ENCODE measurements around the gene SMARCB1. TPM values are rescaled to one million over a fixed set of nuclear protein-coding genes. Genes with fewer than 3 reads are reported as not detected.

Gene SMARCB1
- total RNA-seq, 1 experiment from 2014 or later = 172 TPM

- Histone ChIP-seq H3K4me3 (ENCODE audit: low read depth, low read length, poor library complexity, severe bottlenecking) (no peak overlapping the region), H3K36me3 (ENCODE audit: insufficient read depth, low read length, poor library complexity, severe bottlenecking) (no peaks in the 10 kb centered on the region), H3K27me3 (replicated peaks; ENCODE audit: insufficient read depth, low read depth, low read length, poor library complexity) (no peaks in the 10 kb centered on the region), H3K9me3 (ENCODE audit: low read depth, low read length, poor library complexity, severe bottlenecking) (no peaks in the 10 kb centered on the region), H3K27ac (ENCODE audit: low read depth, low read length, poor library complexity, severe bottlenecking) (no peak overlapping the region), H3K4me1 (ENCODE audit: insufficient read depth, low read length, poor library complexity, severe bottlenecking) (peaks cover 3% of the 10 kb centered on the region)
- BruUV-seq (replicated peaks) = no TSS peak
- intact Hi-C loops (cut with micrococcal nuclease; ENCODE audit: unreplicated experiment) = no loop called here
- CTCF ChIA-PET = no interaction called here
- DNase-seq (ENCODE audit: low spot score) = no peak
- POLR2A ChIA-PET (ENCODE audit: low non-redundant PET) = no interaction called here
- TF ChIP-seq CTCF (conservative IDR thresholded peaks at IDR 0.05; ENCODE audit: low read depth, low read length) (no peak), EZH2 (IDR thresholded peaks at IDR 0.05; ENCODE audit: borderline replicate concordance, low read depth, low read length, poor library complexity, severe bottlenecking) (no peak)
These were observed 55.8 kb downstream of the SMARCB1 start for GRCh38 chr22:23842599-23842998.

GRCh38 chr22:23844739-23845202 lies 58.0 kb downstream of the SMARCB1 start:
- Histone ChIP-seq H3K27ac (ENCODE audit: low read depth, low read length, poor library complexity, severe bottlenecking) (no peak overlapping the region), H3K27me3 (replicated peaks; ENCODE audit: insufficient read depth, low read depth, low read length, poor library complexity) (no peaks in the 10 kb centered on the region), H3K4me1 (ENCODE audit: insufficient read depth, low read length, poor library complexity, severe bottlenecking) (peaks cover 4% of the 10 kb centered on the region), H3K9me3 (ENCODE audit: low read depth, low read length, poor library complexity, severe bottlenecking) (no peaks in the 10 kb centered on the region), H3K36me3 (ENCODE audit: insufficient read depth, low read length, poor library complexity, severe bottlenecking) (no peaks in the 10 kb centered on the region), H3K4me3 (ENCODE audit: low read depth, low read length, poor library complexity, severe bottlenecking) (no peak overlapping the region)
- DNase-seq (ENCODE audit: low spot score) = no peak
- CTCF ChIA-PET = no interaction called here
- POLR2A ChIA-PET (ENCODE audit: low non-redundant PET) = no interaction called here
- intact Hi-C loops (cut with micrococcal nuclease; ENCODE audit: unreplicated experiment) = loop anchor here (5.0 kb wide), 2 partner anchors 77 to 302 kb away; partner anchors contain the start of gene CHCHD10
- TF ChIP-seq EZH2 (IDR thresholded peaks at IDR 0.05; ENCODE audit: borderline replicate concordance, low read depth, low read length, poor library complexity, severe bottlenecking) (no peak), CTCF (conservative IDR thresholded peaks at IDR 0.05; ENCODE audit: low read depth, low read length) (no peak)
- no TSS peak for BruUV-seq (replicated peaks)

GRCh38 chr22:23845265-23846080 lies 58.7 kb downstream of the SMARCB1 start:
- Histone ChIP-seq H3K9me3 (ENCODE audit: low read depth, low read length, poor library complexity, severe bottlenecking) (no peaks in the 10 kb centered on the region), H3K27ac (ENCODE audit: low read depth, low read length, poor library complexity, severe bottlenecking) (no peak overlapping the region), H3K4me1 (ENCODE audit: insufficient read depth, low read length, poor library complexity, severe bottlenecking) (peaks cover 4% of the 10 kb centered on the region), H3K27me3 (replicated peaks; ENCODE audit: insufficient read depth, low read depth, low read length, poor library complexity) (no peaks in the 10 kb centered on the region), H3K4me3 (ENCODE audit: low read depth, low read length, poor library complexity, severe bottlenecking) (no peak overlapping the region), H3K36me3 (ENCODE audit: insufficient read depth, low read length, poor library complexity, severe bottlenecking) (no peaks in the 10 kb centered on the region)
- TF ChIP-seq CTCF (conservative IDR thresholded peaks at IDR 0.05; ENCODE audit: low read depth, low read length) = no peak
- TF ChIP-seq EZH2 (IDR thresholded peaks at IDR 0.05; ENCODE audit: borderline replicate concordance, low read depth, low read length, poor library complexity, severe bottlenecking) = no peak
- BruUV-seq (replicated peaks) = no TSS peak
- intact Hi-C loops (cut with micrococcal nuclease; ENCODE audit: unreplicated experiment) = loop anchor here (5.0 kb wide), 2 partner anchors 78 to 303 kb away; partner anchors contain the start of gene CHCHD10
- ChIA-PET CTCF (interaction anchor here (0.5 kb wide), 1 partner anchor 12 kb away, joined by 3 read pairs; no protein-coding TSS in a partner anchor), POLR2A (ENCODE audit: low non-redundant PET) (interaction anchor here (0.6 kb wide), 1 partner anchor 87 kb away, joined by 3 read pairs; no protein-coding TSS in a partner anchor)
- no peak for DNase-seq (ENCODE audit: low spot score)
